Fibroblast of pulmonary artery (primary cell): ENCODE measurements around the gene MSX1.

Experiments used
- DNase-seq: peaks from one replicate; pipeline ENCODE4 v3.0.0-alpha.2; 2010; ENCODE audit warnings: low read depth
- H3K4me3 ChIP-seq: replicated peaks from 2 replicates; pipeline ENCODE4 v1.5.1; 2011; ENCODE audit warnings: low read depth, mild to moderate bottlenecking, control low read depth, low read length, moderate library complexity
- CTCF ChIP-seq: IDR thresholded peaks from 2 replicates; pipeline ENCODE4 v1.5.1; 2011; ENCODE audit warnings: mild to moderate bottlenecking, control low read depth, low read length, inconsistent platforms; ENCODE audit errors: missing control alignments

Gene MSX1

GRCh38 chr4:4874254-4874653 lies 14.8 kb downstream of the MSX1 start:
- DNase-seq, result no peak
- no peak for TF ChIP-seq CTCF
- H3K4me3 ChIP-seq, result no peak overlapping the region

GRCh38 chr4:4875147-4875546 lies 15.7 kb downstream of the MSX1 start:
- no peak for DNase-seq
- no peak overlapping the region for H3K4me3 ChIP-seq
- TF ChIP-seq CTCF, result no peak

- no peak for DNase-seq
- TF ChIP-seq CTCF, result no peak
- no peak overlapping the region for H3K4me3 ChIP-seq
Observed at GRCh38 chr4:4875611-4876010, 16.1 kb downstream of the MSX1 start.

- no peak for TF ChIP-seq CTCF
- no peak overlapping the region for H3K4me3 ChIP-seq
- no peak for DNase-seq
Observed at GRCh38 chr4:4876945-4877661, 17.6 kb downstream of the MSX1 start.

- DNase-seq, result no peak
- no peak overlapping the region for H3K4me3 ChIP-seq
- TF ChIP-seq CTCF, result peak; percentile 45
Observed at GRCh38 chr4:4880492-4880891, 21.0 kb downstream of the MSX1 start.

GRCh38 chr4:4881432-4881831 lies 22.0 kb downstream of the MSX1 start:
- DNase-seq, result no peak
- no peak overlapping the region for H3K4me3 ChIP-seq
- TF ChIP-seq CTCF, result no peak

GRCh38 chr4:4884611-4885010 lies 25.1 kb downstream of the MSX1 start:
- no peak for DNase-seq
- H3K4me3 ChIP-seq, result no peak overlapping the region
- TF ChIP-seq CTCF, result no peak
